ENCODE data around the gene CMTM4.
A peak's percentile ranks its signal among the peaks of the same experiment; 100 is the strongest.

The CMTM4 gene

DNA sequence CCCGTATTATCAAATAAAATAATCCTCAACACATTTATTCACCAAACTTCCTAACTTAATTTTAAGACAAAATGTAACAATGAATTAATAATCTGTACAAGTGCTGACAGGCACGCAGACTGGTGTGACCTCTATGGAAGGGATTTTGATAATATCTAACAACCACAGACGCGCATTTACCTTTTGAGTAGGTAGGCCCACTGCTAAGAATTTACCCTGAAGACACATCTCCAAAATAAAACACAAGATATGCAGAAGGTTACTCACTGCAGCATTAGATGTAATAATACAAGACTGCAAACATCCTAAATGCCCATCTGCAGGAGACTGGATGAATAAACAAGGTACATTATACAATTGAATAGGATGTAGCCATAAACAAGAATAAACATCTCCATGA is 22.7 kb upstream of the CMTM4 start:
- TF ChIP-seq, protein P1, sequence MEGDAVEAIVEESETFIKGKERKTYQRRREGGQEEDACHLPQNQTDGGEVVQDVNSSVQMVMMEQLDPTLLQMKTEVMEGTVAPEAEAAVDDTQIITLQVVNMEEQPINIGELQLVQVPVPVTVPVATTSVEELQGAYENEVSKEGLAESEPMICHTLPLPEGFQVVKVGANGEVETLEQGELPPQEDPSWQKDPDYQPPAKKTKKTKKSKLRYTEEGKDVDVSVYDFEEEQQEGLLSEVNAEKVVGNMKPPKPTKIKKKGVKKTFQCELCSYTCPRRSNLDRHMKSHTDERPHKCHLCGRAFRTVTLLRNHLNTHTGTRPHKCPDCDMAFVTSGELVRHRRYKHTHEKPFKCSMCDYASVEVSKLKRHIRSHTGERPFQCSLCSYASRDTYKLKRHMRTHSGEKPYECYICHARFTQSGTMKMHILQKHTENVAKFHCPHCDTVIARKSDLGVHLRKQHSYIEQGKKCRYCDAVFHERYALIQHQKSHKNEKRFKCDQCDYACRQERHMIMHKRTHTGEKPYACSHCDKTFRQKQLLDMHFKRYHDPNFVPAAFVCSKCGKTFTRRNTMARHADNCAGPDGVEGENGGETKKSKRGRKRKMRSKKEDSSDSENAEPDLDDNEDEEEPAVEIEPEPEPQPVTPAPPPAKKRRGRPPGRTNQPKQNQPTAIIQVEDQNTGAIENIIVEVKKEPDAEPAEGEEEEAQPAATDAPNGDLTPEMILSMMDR (IDR thresholded peaks at IDR 0.05; ENCODE audit: low read depth, low read length), result no peak
- no peak for DNase-seq

DNA sequence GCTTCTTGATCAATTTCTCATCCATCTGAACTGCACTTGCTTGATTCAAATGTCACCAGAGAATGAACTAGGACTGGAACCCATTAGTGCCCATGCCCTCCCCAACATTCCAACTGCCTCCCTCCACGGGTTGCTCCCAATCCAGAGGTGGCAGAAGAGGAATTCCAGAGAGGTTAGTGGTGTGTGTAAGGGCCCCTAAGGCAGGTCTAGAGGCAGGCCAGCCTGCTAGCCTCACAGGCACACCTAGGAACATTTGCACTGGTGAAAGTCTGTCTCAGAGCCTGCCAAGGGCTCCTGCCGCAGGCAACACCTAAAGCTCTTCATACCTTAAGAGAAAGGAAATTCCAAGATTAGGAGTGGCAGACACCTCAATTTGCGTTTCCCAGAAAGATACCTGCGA is 21.2 kb upstream of the CMTM4 start:
- no peak overlapping the region for H3K27ac ChIP-seq
- H3K9me3 ChIP-seq (ENCODE audit: severe bottlenecking), result no peaks in the 10 kb centered on the region
- H3K27me3 ChIP-seq (ENCODE audit: insufficient read depth, low read depth, severe bottlenecking), result no peaks in the 10 kb centered on the region
- H3K36me3 ChIP-seq, result peaks cover 13% of the 10 kb centered on the region
- DNase-seq, result no peak
- no peak overlapping the region for H3K4me3 ChIP-seq (ENCODE audit: low read depth, low read length)
- TF ChIP-seq, protein P1 (IDR thresholded peaks at IDR 0.05; ENCODE audit: low read depth, low read length), result no peak

More for the DNA sequence above, 22.7 kb upstream of the CMTM4 start:
- no peaks in the 10 kb centered on the region for H3K27me3 ChIP-seq (ENCODE audit: insufficient read depth, low read depth, severe bottlenecking)
- no peak overlapping the region for H3K27ac ChIP-seq
- H3K36me3 ChIP-seq, result peaks cover 28% of the 10 kb centered on the region
- no peaks in the 10 kb centered on the region for H3K9me3 ChIP-seq (ENCODE audit: severe bottlenecking)
- H3K4me3 ChIP-seq (ENCODE audit: low read depth, low read length), result no peak overlapping the region

DNA sequence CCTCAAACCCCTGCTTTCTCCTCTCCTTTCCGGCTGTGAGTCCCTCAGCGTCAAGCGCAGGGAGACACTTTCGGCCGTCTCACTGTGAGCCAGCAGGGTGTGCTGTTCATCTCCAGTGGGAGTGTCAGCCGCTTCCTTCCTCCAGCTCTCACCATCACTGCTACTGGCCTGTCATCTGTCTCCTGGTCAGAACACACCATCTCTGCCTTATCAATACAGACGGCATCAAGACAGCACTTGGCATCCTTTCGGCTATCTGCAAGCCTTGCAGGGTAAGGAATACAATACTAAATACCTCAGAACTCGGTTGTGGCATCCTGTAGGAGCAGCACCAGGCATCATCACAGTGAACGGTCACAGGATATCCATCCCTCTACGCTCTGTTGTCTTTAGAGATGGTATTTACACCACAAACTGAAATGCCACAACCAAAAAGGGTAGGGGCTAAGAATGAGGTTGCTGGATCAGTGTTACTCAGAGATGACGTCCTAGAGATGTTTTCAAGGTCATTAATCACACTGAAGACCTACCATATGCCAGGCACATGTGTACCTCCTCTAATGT is 20.7 kb upstream of the CMTM4 start:
- Histone ChIP-seq H3K27ac (no peak overlapping the region), H3K4me3 (ENCODE audit: low read depth, low read length) (no peak overlapping the region), H3K27me3 (ENCODE audit: insufficient read depth, low read depth, severe bottlenecking) (no peaks in the 10 kb centered on the region), H3K9me3 (ENCODE audit: severe bottlenecking) (no peaks in the 10 kb centered on the region), H3K36me3 (peaks cover 7% of the 10 kb centered on the region)
- DNase-seq, result peak; percentile 68
- TF ChIP-seq, protein P1 (IDR thresholded peaks at IDR 0.05; ENCODE audit: low read depth, low read length), result peak; percentile 94

DNA sequence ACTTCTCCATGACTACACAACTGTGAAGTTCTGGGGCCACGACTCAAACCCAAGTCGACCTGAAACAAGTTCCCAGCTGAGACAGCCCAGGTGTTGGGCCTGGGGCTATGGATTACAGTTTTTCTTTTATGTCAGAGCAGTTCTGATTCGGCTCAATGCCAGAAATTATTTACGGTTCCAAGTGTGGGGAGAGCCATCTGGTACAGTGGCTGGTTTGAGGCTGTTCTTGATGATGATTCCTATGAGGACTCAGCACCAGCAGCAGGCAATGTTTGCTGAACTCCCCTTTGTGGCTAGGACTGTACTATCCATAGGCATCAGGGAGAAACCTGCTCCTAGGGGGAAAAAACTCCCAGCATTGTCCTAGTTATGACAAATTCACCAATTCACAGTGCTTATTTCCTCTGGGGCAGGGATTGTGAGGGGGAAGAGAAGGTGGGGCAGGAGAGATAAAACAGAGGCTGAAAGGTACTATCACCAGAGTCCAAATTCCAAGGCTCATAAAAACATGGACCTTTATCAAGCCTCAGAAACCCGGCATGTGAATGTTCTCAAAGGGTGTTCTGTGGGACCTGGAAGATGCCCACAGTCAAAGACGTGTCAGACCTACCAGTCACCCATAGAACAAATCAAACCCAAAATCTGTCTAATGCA is 18.2 kb upstream of the CMTM4 start:
- Histone ChIP-seq H3K4me3 (ENCODE audit: low read depth, low read length) (no peak overlapping the region), H3K36me3 (0 out of 2 replicates have a peak, but pooled peaks cover 4% of the 10 kb centered on the region), H3K27me3 (ENCODE audit: insufficient read depth, low read depth, severe bottlenecking) (no peaks in the 10 kb centered on the region), H3K27ac (no peak overlapping the region), H3K9me3 (ENCODE audit: severe bottlenecking) (peaks cover 10% of the 10 kb centered on the region)
- no peak for DNase-seq
- TF ChIP-seq, protein P1 (IDR thresholded peaks at IDR 0.05; ENCODE audit: low read depth, low read length), result no peak

DNA sequence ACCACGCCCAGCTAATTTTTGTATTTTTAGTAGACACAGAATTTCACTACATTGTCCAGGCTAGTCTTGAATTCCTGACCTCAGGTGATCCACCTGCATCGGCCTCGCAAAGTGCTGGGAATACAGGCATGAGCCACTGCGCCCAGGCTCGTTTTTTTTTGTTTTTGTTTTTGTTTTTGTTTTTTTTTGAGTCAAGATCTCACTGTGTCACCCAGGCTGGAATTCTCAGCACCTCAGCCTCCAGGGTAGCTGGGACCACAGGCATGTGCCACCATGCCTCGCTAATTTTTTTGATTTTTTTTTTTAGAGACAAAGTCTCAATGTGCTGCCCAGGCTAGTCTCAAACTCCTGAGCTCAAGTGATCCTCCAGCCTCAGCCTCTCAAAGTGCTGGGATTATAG is 17.5 kb upstream of the CMTM4 start:
- no peaks in the 10 kb centered on the region for H3K27me3 ChIP-seq (ENCODE audit: insufficient read depth, low read depth, severe bottlenecking)
- TF ChIP-seq, protein P1 (IDR thresholded peaks at IDR 0.05; ENCODE audit: low read depth, low read length), result no peak
- peaks cover 10% of the 10 kb centered on the region for H3K9me3 ChIP-seq (ENCODE audit: severe bottlenecking)
- no peak overlapping the region for H3K4me3 ChIP-seq (ENCODE audit: low read depth, low read length)
- H3K27ac ChIP-seq, result no peak overlapping the region
- H3K36me3 ChIP-seq, result 0 out of 2 replicates have a peak, but pooled peaks cover 4% of the 10 kb centered on the region
- DNase-seq, result no peak
